A549 treated with ZK216348 at 1 μM for 4 hours (cell line): ENCODE measurements around the gene GIPC2. TPM values are rescaled to one million over a fixed set of nuclear protein-coding genes. Genes with fewer than 3 reads are reported as not detected.

ENCODE experiments used
- total RNA-seq: library from RNA; stranded (reverse); fragments of 200-300 nt; extraction: Qiagen RNA extraction; gene quantifications from 5 replicates; pipeline ENCODE4 v1.2.3, GENCODE V29; 2022; ENCODE audit warnings: low read depth

The GIPC2 gene, protein sequence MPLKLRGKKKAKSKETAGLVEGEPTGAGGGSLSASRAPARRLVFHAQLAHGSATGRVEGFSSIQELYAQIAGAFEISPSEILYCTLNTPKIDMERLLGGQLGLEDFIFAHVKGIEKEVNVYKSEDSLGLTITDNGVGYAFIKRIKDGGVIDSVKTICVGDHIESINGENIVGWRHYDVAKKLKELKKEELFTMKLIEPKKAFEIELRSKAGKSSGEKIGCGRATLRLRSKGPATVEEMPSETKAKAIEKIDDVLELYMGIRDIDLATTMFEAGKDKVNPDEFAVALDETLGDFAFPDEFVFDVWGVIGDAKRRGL
- total RNA-seq: 0.07 to 0.08 TPM in 2 of 5 replicates, not detected in the others

DNA sequence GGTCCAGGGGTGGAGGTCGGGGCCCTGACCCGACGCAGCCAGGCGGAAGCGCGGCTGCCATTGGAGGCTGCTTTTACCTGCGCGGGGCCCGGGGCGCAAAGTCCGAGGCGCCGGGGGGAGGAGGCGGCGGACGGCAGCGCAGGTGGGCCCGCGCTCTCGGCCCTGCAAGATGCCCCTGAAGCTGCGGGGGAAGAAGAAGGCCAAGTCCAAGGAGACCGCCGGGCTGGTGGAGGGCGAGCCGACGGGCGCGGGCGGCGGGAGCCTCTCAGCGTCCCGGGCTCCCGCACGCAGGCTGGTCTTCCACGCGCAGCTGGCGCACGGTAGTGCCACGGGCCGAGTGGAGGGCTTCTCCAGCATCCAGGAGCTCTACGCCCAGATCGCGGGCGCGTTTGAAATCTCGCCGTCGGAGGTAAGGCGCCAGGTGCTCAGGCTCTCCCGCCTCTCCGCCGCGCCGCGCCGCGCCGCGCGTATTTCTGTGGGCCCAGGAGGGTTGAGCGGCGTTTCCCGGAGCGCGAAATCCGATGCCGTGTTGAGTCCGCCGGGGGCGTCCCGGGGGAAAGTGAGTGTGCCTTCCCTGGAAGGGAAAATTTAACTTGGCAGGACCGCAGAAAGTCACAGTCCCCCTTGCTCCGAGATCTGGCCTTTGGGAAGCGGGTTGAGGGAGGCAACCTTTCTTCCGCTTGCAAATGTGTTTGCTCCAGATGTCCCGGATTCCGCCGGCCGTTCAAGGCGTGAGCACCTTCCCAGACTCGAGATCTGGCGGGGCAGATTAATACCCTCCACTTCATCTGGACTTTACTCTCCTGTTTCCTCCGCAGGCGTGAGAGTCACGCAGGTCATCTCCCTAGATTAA is at the start of gene GIPC2:
Gene GIPC2 (plus strand): TSS at position 41 of the 853 bp plus-strand sequence. CDS start 129 bp downstream, at position 170.

DNA sequence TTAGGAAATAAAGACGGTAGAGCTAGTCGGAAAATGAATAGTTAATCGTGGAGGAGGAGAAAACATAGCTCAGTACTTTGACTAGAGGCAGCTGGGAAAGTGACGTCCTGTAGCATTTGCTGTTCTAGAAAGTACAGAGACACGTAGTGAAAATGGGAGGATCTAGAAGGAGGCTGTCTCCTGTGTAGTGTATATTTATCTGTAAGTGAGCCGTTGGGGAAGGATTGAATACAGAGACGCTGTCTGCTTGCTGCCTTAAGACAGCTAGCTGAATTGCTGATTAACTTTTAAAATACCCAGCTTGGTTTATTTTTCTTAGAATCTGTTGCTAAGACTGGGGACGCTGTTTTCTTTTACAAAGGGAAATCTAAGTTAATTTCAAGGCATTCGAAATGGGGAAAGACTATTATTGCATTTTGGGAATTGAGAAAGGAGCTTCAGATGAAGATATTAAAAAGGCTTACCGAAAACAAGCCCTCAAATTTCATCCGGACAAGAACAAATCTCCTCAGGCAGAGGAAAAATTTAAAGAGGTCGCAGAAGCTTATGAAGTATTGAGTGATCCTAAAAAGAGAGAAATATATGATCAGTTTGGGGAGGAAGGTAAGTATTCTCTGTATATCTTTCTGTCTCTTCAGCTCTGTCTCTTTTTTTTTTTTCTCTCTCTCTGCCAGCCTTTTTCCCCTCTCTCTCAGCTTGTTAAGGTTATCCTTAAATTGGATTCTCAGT is 40.9 kb upstream of the GIPC2 start, which contains the start of gene DNAJB4:
Gene DNAJB4 (plus strand): TSS at position 221 of the 729 bp plus-strand sequence. CDS start 172 bp downstream, at position 393.

Other genes with a start within 250 kb of the GIPC2 start
- gene NEXN, start 157.3 kb upstream of the GIPC2 start, total RNA-seq: 5.0 to 15.4 TPM (median 7.0 TPM) in 5 replicates
- 97.2 to 146 TPM (median 110 TPM) in 5 replicates for gene FUBP1, start 66.9 kb upstream of the GIPC2 start, total RNA-seq
- 36.5 to 92.4 TPM (median 41.4 TPM) in 5 replicates for gene DNAJB4, start 41.0 kb upstream of the GIPC2 start, total RNA-seq